ENCODE measurements around the gene GRIN3B. TPM values are rescaled to one million over a fixed set of nuclear protein-coding genes. Genes with fewer than 3 reads are reported as not detected.
A peak's percentile ranks its signal among the peaks of the same experiment; 100 is the strongest.
"Not testable (repeated sequence)": the region's sequence is repeated elsewhere in the genome, so short reads cannot be mapped to it uniquely, and the experiment has no call there.

Gene GRIN3B
- not detected for total RNA-seq
- long read RNA-seq: 0 reads

- DNase-seq (peak; percentile 69), ATAC-seq (peak; percentile 51)
Observed at GRCh38 chr19:1000095-1000494, at the start of gene GRIN3B. Gene GRIN3B (plus strand): TSS chr19:1000419. CDS start chr19:1000438, 19 bp downstream.

GRCh38 chr19:952049-952679 is 48.1 kb upstream of the GRIN3B start:
- ATAC-seq: no peak

More at GRCh38 chr19:1000095-1000494, at the start of gene GRIN3B:
- intact Hi-C loops (cut with micrococcal nuclease): no loop called here

GRCh38 chr19:952680-953444 is 47.4 kb upstream of the GRIN3B start:
- intact Hi-C loops (cut with micrococcal nuclease): no loop called here
- ATAC-seq (no peak), DNase-seq (no peak)

More at GRCh38 chr19:952049-952679, 48.1 kb upstream of the GRIN3B start:
- intact Hi-C loops (cut with micrococcal nuclease): no loop called here
- no peak for DNase-seq

GRCh38 chr19:953445-954271 is 46.6 kb upstream of the GRIN3B start:
- DNase-seq: no peak
- intact Hi-C loops (cut with micrococcal nuclease): no loop called here
- no peak for ATAC-seq

- DNase-seq (no peak), ATAC-seq (no peak)
- intact Hi-C loops (cut with micrococcal nuclease): no loop called here
Observed at GRCh38 chr19:954272-954671, 45.9 kb upstream of the GRIN3B start.

- intact Hi-C loops (cut with micrococcal nuclease): no loop called here
- DNase-seq (no peak), ATAC-seq (no peak)
Observed at GRCh38 chr19:954672-955494, 45.3 kb upstream of the GRIN3B start.

GRCh38 chr19:955803-956765 is 44.1 kb upstream of the GRIN3B start:
- intact Hi-C loops (cut with micrococcal nuclease): no loop called here
- DNase-seq: no peak
- ATAC-seq: no peak

GRCh38 chr19:956766-957440 is 43.3 kb upstream of the GRIN3B start:
- intact Hi-C loops (cut with micrococcal nuclease): no loop called here
- ATAC-seq (no peak), DNase-seq (no peak)

- intact Hi-C loops (cut with micrococcal nuclease); DNase-seq; ATAC-seq: not testable (repeated sequence)
Observed at GRCh38 chr19:957578-957977, 42.6 kb upstream of the GRIN3B start.

GRCh38 chr19:958967-959855 is 41.0 kb upstream of the GRIN3B start:
- DNase-seq: no peak
- intact Hi-C loops (cut with micrococcal nuclease): no loop called here
- ATAC-seq: no peak

- no peak for ATAC-seq
- intact Hi-C loops (cut with micrococcal nuclease): no loop called here
- no peak for DNase-seq
Observed at GRCh38 chr19:960020-960419, 40.2 kb upstream of the GRIN3B start.

GRCh38 chr19:960601-960938 is 39.6 kb upstream of the GRIN3B start:
- ATAC-seq (no peak), DNase-seq (no peak)
- intact Hi-C loops (cut with micrococcal nuclease): no loop called here

- intact Hi-C loops (cut with micrococcal nuclease): no loop called here
- ATAC-seq (peak; percentile 25), DNase-seq (no peak)
Observed at GRCh38 chr19:961866-962620, 38.2 kb upstream of the GRIN3B start.

GRCh38 chr19:962683-963400 is 37.4 kb upstream of the GRIN3B start:
- intact Hi-C loops (cut with micrococcal nuclease): no loop called here
- no peak for ATAC-seq
- DNase-seq: no peak

- DNase-seq (no peak), ATAC-seq (no peak)
- intact Hi-C loops (cut with micrococcal nuclease): no loop called here
Observed at GRCh38 chr19:963486-963951, 36.7 kb upstream of the GRIN3B start.

Data from left ventricle myocardium superior (tissue), 1 donor.